RKO (cell line): ENCODE results near the gene SPACA6.
"Not testable (repeated sequence)": the region's sequence is repeated elsewhere in the genome, so short reads cannot be mapped to it uniquely, and the experiment has no call there.

Source experiments
- DNase-seq: peaks from one replicate; pipeline ENCODE4 v3.0.0-alpha.2; 2016; ENCODE audit warnings: low spot score

Gene SPACA6, protein sequence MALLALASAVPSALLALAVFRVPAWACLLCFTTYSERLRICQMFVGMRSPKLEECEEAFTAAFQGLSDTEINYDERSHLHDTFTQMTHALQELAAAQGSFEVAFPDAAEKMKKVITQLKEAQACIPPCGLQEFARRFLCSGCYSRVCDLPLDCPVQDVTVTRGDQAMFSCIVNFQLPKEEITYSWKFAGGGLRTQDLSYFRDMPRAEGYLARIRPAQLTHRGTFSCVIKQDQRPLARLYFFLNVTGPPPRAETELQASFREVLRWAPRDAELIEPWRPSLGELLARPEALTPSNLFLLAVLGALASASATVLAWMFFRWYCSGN

DNA sequence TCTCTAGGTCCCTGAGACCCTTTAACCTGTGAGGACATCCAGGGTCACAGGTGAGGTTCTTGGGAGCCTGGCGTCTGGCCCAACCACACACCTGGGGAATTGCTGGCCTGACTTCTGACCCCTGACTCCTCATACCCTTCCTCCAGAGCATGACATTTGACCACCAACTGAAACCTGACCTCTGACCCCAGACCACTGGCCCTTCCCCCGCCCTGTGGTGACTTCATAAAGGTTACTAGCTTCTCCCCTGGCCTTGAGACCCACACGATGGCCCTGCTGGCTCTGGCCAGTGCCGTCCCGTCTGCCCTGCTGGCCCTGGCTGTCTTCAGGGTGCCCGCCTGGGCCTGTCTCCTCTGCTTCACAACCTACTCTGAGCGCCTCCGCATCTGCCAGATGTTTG lies at the start of gene SPACA6:
Gene SPACA6, plus strand, starts transcription at position 71 of the 400 bp plus-strand sequence. Its CDS starts 197 bp downstream, at position 268.
- no peak for DNase-seq

DNA sequence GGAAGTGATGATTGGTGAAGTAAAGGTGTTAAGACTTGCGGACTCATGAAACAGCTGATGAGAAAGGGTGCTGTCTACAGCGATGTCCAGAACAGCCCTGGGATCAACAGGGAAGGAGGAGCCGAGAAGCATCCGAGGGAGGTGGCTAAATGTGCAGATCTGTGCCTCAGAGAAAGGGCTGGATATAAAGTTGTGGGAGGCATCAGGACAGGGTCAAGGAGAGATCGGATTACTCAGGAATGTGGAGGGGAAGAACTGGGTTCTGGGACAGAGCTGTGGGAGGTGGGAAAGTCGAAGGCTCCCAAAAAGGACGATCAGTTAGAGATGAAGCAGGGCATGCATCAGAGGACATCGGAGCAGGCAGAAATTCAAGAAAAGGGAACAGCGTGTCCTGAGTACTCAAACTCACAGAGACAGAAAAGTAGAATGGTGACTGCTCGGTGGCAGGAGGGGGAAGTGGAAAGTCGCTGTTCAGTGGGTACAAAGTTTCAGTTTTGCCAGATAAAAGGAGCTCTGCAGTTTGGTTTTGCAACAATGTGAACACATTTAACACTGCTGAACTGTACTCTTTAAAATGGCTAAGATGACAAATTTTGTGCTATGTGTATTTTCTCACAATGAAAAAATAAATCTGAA lies 48.4 kb upstream of the SPACA6 start:
- no peak for DNase-seq

DNA sequence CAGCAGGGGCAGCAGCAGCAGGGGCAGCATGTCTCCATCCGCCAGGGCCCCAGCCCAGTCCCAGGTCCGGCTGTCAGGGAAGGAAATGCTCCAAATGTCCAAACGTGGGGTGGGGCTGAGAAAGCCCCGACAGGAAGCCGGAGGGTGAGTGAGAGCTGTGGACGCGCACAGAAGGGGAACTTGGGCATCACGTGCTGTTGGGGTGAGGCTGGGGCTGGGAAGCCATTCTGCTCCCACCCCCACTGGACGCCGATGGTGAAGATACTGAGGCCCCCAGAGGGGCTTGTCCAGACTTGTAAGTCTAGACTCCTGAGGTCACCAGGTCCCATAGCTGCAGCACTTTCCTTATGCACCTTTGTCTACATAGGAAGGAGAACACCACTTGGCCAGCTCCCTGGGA lies 46.4 kb upstream of the SPACA6 start, which contains the start of gene SIGLEC14:
Gene SIGLEC14, minus strand, starts transcription at position 96 of the 400 bp plus-strand sequence. Its CDS starts 66 bp downstream, at position 30.
- DNase-seq = not testable (repeated sequence)

DNA sequence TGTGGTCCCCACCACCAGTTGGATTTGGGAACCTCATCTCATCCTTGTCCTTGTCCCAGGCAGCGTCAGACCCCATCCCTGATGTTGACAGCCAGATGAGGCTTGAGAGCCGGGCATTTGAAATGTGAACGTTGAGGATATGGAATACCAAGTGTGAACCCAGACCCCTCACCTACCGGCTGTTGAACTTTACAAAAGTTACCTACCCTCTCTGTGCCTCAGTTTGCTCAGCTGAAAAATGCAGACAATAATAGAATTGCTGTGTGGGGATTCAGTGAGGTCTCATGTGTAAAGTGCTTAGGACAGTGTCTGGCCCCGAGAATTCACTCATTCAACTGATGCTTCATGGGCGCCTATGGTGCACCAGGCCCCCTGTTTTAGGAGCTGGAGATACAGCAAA lies 45.8 kb upstream of the SPACA6 start:
- DNase-seq = no peak

DNA sequence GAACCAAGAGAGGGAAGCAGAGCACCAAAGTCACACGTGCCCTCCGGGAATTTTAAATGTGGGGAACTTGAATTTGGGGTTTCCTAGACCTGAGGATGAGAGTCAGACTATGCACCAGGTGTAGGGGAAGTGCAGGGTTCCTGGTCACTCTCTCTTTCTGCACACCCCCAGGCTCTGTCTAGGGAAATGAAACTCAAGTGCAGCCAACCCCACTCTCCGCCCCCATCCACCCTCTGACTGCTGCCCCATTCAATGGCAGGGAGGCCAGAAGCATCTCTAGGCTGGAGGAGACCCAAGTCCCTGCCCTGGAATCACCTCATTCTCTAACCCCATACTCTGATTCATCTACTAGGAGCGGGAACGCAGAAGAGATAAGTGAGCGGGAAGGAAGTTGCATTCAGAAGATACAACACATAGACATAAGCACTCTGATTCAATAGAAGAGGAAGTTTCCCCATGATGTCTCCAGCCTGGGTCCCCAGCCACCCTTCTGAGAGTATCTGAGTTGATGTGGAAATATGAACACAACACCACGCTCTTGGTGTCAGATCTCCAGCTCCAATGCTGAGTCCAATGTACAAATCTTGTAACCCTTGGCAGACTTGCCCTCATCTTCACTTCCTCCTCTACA lies 41.8 kb upstream of the SPACA6 start:
- no peak for DNase-seq

DNA sequence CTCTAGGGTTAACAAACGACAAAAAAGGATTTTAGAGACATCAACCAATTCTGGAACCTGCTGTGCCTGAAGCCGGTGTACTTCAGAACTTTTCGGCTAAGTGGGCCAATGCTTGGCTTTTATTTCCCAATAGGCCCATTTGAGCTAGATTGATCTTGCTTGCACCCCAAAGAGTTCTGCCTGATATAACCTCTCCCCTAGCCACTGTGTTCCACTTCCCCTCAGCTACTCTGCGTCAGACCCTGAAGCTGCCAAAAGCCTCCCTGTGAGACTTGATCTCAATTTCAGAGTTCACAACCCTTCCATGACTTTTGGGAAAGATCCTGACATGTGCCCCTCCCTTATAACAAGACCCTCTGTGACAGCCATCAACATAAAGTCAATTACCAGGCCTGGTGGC lies 40.9 kb upstream of the SPACA6 start:
- DNase-seq = no peak

DNA sequence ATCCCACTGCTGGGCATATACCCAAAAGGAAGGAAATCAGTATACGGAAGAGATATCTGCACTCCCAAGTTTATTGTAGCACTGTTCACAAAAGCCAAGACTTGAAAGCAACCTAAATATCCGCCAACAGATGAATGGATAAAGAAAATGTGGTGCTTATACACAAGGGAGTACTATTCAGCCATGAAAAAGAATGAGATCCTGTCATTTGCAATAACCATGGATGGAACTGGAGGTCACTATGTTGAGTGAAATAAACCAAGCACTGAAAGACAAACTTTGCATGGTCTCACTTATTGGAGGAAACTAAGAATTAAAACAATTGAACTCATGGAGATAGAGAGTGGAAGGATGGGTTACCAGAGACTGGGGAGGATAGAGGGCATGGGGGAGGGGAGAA lies 40.0 kb upstream of the SPACA6 start:
- DNase-seq = no peak

DNA sequence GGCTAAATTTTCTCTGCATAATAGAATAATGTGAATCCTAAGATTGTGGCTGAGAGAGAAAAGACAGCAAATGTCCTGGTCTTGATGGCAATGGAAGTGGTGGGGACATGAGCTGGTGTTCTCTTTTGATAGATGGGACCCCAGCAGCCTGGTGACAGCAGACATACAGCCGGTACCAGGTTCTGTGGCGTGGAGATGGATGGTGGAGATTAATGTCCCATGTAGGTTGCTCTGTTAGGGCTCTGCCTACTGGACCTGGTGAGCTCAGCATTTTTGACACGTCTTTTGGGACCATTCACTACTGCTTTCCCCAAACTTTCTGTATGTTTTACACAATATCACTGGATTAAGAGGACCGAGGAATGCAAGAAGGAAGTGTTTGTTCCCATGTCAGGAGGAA lies 38.3 kb upstream of the SPACA6 start:
- no peak for DNase-seq

DNA sequence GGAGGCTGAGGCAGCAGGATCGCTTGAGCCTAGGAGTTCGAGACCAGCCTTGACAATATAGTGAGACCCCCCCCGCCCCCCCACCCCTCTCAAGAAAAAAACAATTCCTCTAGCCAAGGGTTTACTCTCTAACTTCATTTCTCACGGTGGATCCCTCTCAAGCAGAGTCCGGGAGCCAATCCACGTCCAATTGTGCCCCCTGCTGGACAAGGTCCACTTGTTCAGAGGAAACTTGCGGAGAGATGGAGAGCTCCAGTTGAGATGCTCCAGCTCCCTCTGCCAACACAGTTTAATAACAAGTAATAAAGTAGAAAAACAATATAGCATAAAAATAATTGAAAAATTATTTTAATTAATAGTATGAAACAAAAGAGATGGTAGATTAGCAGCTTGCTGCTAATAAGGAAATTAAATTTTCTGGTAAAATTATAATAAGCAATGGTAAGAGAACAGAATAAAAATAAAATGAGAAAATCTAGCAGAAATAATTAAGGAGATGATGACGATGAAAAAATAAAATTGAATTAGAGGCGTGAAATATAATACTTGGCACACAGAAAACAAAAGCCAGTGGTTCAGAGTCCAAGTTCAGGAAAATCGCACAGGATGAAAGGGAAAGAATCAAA lies 32.0 kb upstream of the SPACA6 start:
- peak; percentile 67 for DNase-seq

DNA sequence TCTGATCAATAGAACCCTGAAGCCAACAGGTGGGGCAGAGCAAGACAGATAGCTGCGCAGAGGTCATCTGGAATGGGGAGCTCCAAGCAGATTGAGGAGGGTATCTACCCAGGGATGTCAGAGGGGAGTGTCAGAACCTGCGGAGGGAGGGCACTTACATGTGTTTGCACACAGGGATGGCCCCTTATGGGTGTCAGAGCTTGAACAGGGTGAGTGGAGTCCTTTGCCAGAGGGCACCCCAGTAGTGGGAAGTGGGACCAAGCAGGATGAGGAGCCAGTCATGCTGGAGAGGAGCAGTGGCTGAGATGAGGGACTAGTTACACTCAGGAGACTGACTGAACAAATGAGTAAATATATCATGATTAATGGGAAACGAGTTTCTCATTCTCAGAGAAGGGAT lies 29.5 kb upstream of the SPACA6 start:
- DNase-seq = no peak

DNA sequence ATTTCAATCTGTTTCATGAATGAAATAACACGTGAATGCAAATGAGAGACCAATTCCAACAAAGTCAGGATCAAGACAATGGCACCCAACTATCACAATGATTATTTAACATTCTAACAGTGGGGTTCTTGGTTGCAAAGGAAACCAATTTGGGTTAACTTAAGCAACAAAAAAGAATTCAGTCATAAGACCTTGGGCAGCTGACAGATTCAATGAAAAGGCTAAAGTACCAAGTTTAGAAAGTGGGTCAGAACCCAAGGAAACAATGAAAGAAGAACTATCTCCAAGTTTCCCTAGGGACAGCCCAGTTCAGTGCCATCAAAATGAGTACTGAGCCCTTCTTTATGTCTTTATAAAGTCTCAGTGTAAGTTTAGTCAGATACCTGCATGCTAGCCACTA lies 29.0 kb upstream of the SPACA6 start:
- no peak for DNase-seq

DNA sequence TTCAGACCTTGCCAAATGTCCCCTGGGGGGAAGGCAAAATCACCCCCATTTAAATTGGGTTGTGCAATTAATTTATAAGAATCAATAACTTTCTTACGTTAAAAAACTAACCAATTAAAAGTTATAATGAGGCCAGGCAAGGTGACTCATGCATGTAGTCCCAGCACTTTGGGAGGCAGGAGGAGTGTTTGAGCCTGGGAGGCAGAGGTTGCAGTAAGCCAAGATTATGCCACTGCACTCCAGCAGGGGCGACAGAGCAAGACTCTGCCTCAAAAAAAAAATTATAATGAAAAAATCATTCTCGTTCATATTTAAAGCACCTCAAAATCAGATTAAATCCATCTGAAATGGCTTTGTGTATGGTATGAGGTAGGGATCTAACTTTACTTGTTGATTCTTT lies 28.1 kb upstream of the SPACA6 start:
- peak; percentile 46 for DNase-seq

DNA sequence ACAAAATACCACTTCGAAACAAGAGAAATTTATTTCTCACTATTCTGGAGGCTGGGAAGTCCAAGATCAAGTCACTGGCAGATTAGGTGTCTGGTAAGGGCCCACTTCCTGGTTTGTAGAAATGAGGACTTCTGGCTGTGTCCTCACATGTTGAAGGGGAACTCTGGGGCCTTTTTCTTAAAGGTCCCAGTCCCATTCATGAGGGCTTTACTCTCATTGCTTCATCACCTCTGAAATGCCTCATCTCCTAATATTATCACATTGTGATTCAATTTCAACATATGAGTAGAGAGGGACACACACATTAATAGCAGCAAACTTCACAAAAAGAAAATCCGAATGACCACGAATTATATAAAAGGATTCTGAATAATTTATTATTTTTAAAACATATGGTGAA lies 24.9 kb upstream of the SPACA6 start:
- no peak for DNase-seq

DNA sequence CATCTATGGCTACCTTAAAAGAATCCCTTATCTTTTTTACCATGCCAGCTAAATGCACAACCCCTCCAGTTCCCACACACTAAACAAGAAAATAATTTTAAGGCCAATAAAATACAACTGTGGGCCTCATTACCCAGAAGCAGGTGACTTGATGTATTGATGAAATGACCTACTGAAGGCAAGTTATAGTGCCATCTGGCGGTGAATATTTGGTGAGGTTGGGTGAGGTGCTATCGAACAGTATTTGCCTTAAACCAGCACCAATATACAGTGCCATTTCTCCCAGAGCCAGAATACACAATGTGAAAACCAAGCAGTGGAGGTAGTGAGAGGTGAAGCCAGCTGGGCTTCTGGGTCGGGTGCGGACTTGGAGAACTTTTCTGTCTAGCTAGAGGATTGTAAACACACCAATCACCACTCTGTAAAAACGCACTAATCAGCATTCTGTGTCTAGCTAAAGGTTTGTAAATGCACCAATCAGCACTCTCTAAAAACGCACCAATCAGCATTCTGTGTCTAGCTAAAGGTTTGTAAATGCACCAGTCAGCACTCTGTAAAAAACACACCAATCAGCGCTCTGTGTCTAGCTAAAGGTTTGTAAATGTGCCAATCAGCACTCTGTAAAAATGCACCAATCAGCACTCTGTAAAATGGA lies 17.1 kb upstream of the SPACA6 start:
- peak; percentile 43 for DNase-seq

DNA sequence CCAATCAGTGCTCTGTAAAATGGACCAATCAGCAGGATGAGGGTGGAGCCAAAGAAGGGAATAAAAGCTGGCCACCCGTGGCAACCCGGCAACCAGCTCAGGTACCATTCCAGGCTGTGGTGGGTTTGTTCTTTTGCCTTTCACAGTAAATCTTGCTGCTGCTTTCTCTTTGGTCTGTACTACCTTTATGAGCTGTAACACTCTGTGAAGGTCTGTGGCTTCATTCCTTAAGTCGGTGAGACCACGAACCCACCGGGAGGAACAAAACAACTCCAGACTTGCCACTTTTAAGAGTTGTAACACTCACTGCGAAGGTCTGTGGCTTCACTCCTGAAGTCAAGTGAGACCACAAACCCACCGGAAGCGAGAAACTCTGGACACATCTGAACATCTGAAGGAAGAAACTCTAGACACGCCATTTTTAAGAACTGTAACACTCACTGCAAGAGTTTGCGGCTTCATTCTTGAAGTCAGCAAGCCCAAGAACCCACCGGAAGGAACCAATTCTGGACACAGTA lies 16.5 kb upstream of the SPACA6 start:
- no peak for DNase-seq

DNA sequence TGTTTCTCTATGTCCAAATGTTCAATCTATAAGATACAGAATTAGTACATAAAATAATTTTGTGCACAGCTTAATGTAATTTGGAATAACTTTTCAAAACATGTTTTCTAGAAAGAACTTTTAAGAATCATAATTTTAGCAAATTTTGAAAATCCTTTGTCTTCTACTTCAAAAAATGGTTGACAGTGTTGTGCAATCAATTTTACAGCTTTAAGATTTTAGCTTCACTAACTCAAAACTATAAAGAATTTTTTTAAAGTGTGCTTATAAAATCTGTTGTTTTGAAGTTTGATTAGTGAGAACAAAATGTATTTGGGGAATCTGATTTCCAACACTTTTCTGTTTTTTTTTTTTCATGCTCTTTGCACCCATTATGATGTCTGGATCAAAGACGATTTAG lies 12.7 kb upstream of the SPACA6 start:
- DNase-seq = no peak

DNA sequence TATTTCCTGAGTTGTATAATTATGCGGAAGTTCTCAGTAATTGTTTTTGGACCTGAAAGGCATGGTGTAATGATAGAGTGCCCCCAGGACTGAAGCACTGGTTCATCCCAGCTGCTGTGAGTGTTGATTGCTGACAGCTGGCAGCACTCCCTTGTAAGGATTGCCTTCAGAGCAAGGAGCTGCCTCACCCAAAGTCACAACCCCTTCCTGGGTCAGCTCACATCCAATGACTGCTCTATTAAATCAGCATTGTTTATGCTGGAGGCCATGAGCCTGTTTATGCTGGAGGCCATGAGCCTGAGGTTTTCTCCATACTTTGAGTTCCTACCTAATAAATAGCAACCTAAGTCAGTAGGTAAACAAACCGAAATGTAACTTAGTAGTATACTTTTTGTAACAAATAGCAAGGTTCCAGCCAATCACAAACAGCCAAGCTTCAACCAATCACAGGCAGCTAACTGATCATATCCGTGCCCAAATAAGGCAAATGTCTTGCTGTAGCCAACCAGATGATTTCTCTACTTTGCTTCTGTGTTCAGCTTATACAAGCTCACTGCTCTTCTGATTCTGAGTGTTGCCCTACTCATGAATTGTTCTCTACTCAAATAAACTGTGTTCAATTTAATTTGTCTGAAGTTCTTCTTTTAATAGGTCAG lies 11.7 kb upstream of the SPACA6 start:
- DNase-seq = peak; percentile 43

DNA sequence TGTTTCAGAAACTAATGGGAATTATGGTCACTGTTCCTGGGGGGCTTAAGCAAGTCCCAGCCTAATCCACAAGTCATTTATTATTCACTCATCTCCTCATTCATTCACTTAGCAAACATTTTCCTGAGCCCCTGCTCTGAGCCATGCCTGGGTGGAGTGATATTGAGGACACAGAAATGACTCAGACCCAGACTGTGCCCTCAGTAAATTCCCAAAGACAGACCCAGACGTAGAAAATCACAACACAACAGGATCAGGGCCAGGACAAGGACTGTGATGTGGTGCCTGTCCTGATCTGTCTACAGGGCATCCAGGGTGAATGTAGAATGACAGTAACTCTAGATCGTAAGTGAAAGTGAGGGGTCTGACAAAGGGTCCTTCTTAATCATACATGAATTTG lies 7.0 kb upstream of the SPACA6 start:
- no peak for DNase-seq

DNA sequence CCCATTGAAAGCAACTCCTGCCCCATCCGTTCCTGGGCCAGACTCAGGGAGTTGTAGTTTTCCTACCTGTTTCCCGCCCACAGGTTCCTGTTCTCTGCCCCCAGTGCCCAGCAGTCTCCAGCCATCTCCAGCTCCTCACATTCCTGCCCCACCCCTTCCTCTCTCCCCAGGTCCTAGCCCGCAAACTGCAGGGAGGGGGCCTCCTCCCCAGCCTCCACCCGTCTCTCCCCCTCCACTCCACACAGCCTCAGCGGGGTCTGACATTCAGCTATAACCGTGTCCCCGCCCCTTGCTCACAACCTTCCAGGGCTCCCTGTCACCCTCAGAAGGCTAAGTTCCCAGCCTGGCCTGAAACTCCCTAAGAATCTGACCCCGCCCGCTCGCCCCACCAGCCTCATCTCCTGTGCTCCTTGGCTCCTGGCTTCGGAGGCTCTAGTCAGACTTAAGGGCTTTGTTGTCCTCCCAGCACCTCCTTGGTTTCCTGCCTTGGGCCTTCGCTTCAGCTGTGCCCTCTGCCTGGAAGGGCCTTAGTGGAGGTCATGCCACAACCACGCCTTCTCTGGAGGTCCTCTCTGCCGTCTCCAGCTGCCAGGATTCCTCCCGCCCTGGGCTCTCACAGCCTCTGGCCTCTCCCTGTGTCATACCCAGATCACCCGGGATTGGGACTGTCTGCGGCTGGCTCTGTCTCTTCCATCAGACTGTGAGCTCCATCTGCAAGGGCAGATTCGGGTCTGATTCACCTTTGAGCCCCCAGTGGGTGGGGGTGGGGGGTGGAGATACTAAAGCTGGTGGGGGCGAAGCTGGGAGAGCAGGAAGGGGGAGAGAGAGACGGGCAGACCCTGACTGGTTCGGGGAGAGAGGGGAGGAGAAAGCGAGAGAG lies 5.1 kb upstream of the SPACA6 start:
- DNase-seq = peak; percentile 80
